Measurements from ENCODE around the gene RNF38.
"Not testable (repeated sequence)": the region's sequence is repeated elsewhere in the genome, so short reads cannot be mapped to it uniquely, and the experiment has no call there.

The RNF38 gene

GRCh38 chr9:36389590-36389989, 10.5 kb downstream of the RNF38 start:
- Mint-ChIP-seq H3K36me3 (ENCODE audit: low read depth) (peaks cover 46% of the 10 kb centered on the region), H3K27me3 (ENCODE audit: low read depth) (no peaks in the 10 kb centered on the region), H3K27ac (no peak overlapping the region), H3K4me3 (no peak overlapping the region), H3K9me3 (no peaks in the 10 kb centered on the region), H3K4me1 (peaks cover 11% of the 10 kb centered on the region)
- TF ChIP-seq CTCF (IDR thresholded peaks at IDR 0.05; ENCODE audit: unreplicated experiment in 3 of 3), result no peak

- not testable (repeated sequence) for H3K4me3 Mint-ChIP-seq; H3K27me3 Mint-ChIP-seq (ENCODE audit: low read depth); H3K9me3 Mint-ChIP-seq; H3K27ac Mint-ChIP-seq
- Mint-ChIP-seq H3K4me1 (peaks cover 15% of the 10 kb centered on the region), H3K36me3 (ENCODE audit: low read depth) (peaks cover 44% of the 10 kb centered on the region)
Observed at GRCh38 chr9:36386396-36386965, 13.6 kb downstream of the RNF38 start.

- Mint-ChIP-seq H3K4me1 (peaks cover 10% of the 10 kb centered on the region), H3K36me3 (ENCODE audit: low read depth) (peaks cover 32% of the 10 kb centered on the region), H3K4me3 (no peak overlapping the region), H3K27ac (no peak overlapping the region), H3K9me3 (no peaks in the 10 kb centered on the region), H3K27me3 (ENCODE audit: low read depth) (no peaks in the 10 kb centered on the region)
- TF ChIP-seq CTCF (IDR thresholded peaks at IDR 0.05; ENCODE audit: unreplicated experiment in 3 of 3), result no peak
Observed at GRCh38 chr9:36382484-36382883, 17.6 kb downstream of the RNF38 start.

- no peaks in the 10 kb centered on the region for H3K4me1 Mint-ChIP-seq
- H3K4me3 Mint-ChIP-seq, result no peak overlapping the region
- TF ChIP-seq CTCF (IDR thresholded peaks at IDR 0.05; ENCODE audit: unreplicated experiment in 3 of 3), result no peak
- H3K27me3 Mint-ChIP-seq (ENCODE audit: low read depth), result no peaks in the 10 kb centered on the region
- no peaks in the 10 kb centered on the region for H3K9me3 Mint-ChIP-seq
- no peak overlapping the region for H3K27ac Mint-ChIP-seq
- H3K36me3 Mint-ChIP-seq (ENCODE audit: low read depth), result peaks cover 59% of the 10 kb centered on the region
Observed at GRCh38 chr9:36364577-36364976, 35.5 kb downstream of the RNF38 start.

GRCh38 chr9:36363448-36363847, 36.6 kb downstream of the RNF38 start:
- no peak overlapping the region for H3K27ac Mint-ChIP-seq
- no peaks in the 10 kb centered on the region for H3K27me3 Mint-ChIP-seq (ENCODE audit: low read depth)
- H3K36me3 Mint-ChIP-seq (ENCODE audit: low read depth), result peaks cover 56% of the 10 kb centered on the region
- TF ChIP-seq CTCF (IDR thresholded peaks at IDR 0.05; ENCODE audit: unreplicated experiment in 3 of 3), result no peak
- H3K4me1 Mint-ChIP-seq, result no peaks in the 10 kb centered on the region
- H3K4me3 Mint-ChIP-seq, result no peak overlapping the region
- no peaks in the 10 kb centered on the region for H3K9me3 Mint-ChIP-seq

- H3K27me3 Mint-ChIP-seq (ENCODE audit: low read depth), result no peaks in the 10 kb centered on the region
- peaks cover 62% of the 10 kb centered on the region for H3K36me3 Mint-ChIP-seq (ENCODE audit: low read depth)
- no peak overlapping the region for H3K4me3 Mint-ChIP-seq
- no peaks in the 10 kb centered on the region for H3K9me3 Mint-ChIP-seq
- TF ChIP-seq CTCF (IDR thresholded peaks at IDR 0.05; ENCODE audit: unreplicated experiment in 3 of 3), result no peak
- H3K27ac Mint-ChIP-seq, result no peak overlapping the region
- H3K4me1 Mint-ChIP-seq, result no peaks in the 10 kb centered on the region
Observed at GRCh38 chr9:36358486-36358885, 41.6 kb downstream of the RNF38 start.

Data from nephron (organoid).